Heart left ventricle (tissue), 13 donors: ENCODE measurements around the gene OR1I1.

Experiments used
- POLR2A ChIP-seq, 2 donors: fragments of 450-650 bp; IDR thresholded peaks; one replicate each; pipeline ENCODE4 v1.6.1; 2017; ENCODE audit warnings: antibody characterized with exemption in 2 of 2, mild to moderate bottlenecking in 2 of 2, moderate library complexity in 2 of 2
- TF ChIP-seq, protein P1 (sequence below), 12 donors: fragments of 200-600 bp; sonication (generic) in 4 of 12; IDR thresholded peaks; one replicate each; pipeline versions ENCODE4 v1.5.0 to v1.8.0; 2018 to 2022; ENCODE audit warnings: antibody characterized with exemption in 12 of 12, mild to moderate bottlenecking in 5 of 12
- donor health status: ischemic (EF 13 %, LVEDD 7.1; RV severe dilation, severe dysfunction).
- donor health status: DM: no; HTN: yes; CAD: no.
- donor health status: DM: no; HTN: no; CAD: no.
- donor health status: ischemic (EF 25% LVEDD 6.9; RV normal size, moderate dysfunction).
- donor health status: ischemic (EF 25% LVEDD 5.7; RV mildly dilated, moderate dysfunction).
- donor health status: ischemic (EF 35%, LVEDD 5.7; RV mildly dilated, moderate dysfunction).
- donor health status: nonischemic (EF 11% LVEDD 7.7; RV severe dilation, severe dysfunction).
- donor health status: DM: yes; HTN: yes; CAD: no.
- donor health status: PGD.
- donor health status: ischemic (EF 29% LVEDD 5.4; RV normal size, mild dysfunction).
- donor health status: nonischemic (EF 23%, LVEDD 6.1; RV moderate dilation, normal function).

GRCh38 chr19:15116856-15117255 lies 34.8 kb downstream of the OR1I1 start:
- TF ChIP-seq POLR2A (IDR thresholded peaks at IDR 0.05) = no peak
- TF ChIP-seq, protein P1, sequence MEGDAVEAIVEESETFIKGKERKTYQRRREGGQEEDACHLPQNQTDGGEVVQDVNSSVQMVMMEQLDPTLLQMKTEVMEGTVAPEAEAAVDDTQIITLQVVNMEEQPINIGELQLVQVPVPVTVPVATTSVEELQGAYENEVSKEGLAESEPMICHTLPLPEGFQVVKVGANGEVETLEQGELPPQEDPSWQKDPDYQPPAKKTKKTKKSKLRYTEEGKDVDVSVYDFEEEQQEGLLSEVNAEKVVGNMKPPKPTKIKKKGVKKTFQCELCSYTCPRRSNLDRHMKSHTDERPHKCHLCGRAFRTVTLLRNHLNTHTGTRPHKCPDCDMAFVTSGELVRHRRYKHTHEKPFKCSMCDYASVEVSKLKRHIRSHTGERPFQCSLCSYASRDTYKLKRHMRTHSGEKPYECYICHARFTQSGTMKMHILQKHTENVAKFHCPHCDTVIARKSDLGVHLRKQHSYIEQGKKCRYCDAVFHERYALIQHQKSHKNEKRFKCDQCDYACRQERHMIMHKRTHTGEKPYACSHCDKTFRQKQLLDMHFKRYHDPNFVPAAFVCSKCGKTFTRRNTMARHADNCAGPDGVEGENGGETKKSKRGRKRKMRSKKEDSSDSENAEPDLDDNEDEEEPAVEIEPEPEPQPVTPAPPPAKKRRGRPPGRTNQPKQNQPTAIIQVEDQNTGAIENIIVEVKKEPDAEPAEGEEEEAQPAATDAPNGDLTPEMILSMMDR (IDR thresholded peaks at IDR 0.05) = no peak
